ENCODE results near the gene MUC21. TPM values are rescaled to one million over a fixed set of nuclear protein-coding genes. Genes with fewer than 3 reads are reported as not detected.
"Not testable (repeated sequence)": the region's sequence is repeated elsewhere in the genome, so short reads cannot be mapped to it uniquely, and the experiment has no call there.

Gene MUC21
- total RNA-seq, 1 donor from 2014 or later = 207 TPM

- no peak overlapping the region for H3K4me3 ChIP-seq
- no peak overlapping the region for H3K27ac ChIP-seq
- intact Hi-C loops (cut with DNase I) = no loop called here
- no peaks in the 10 kb centered on the region for H3K4me1 ChIP-seq
- DNase-seq (ENCODE audit: extremely low spot score in 2 of 2) = no peak
- TF ChIP-seq CTCF (IDR thresholded peaks at IDR 0.05) = no peak
- no peak for TF ChIP-seq POLR2AphosphoS5 (IDR thresholded peaks at IDR 0.05; ENCODE audit: insufficient read depth in 1 of 2, low read depth in 1 of 2)
- TF ChIP-seq POLR2A (IDR thresholded peaks at IDR 0.05) = no peak
- no peaks in the 10 kb centered on the region for H3K36me3 ChIP-seq
- no peaks in the 10 kb centered on the region for H3K27me3 ChIP-seq
- no peaks in the 10 kb centered on the region for H3K9me3 ChIP-seq
Observed at GRCh38 chr6:31020057-31020456, 36.5 kb downstream of the MUC21 start.

GRCh38 chr6:31020631-31021255 lies 37.2 kb downstream of the MUC21 start:
- H3K4me1 ChIP-seq; H3K27me3 ChIP-seq; H3K27ac ChIP-seq; DNase-seq (ENCODE audit: extremely low spot score in 2 of 2); H3K4me3 ChIP-seq; H3K36me3 ChIP-seq; H3K9me3 ChIP-seq; intact Hi-C loops (cut with DNase I): not testable (repeated sequence)

- H3K27ac ChIP-seq; H3K4me3 ChIP-seq; DNase-seq (ENCODE audit: extremely low spot score in 2 of 2); H3K9me3 ChIP-seq; H3K36me3 ChIP-seq; H3K4me1 ChIP-seq; intact Hi-C loops (cut with DNase I); H3K27me3 ChIP-seq: not testable (repeated sequence)
Observed at GRCh38 chr6:31021705-31022531, 38.4 kb downstream of the MUC21 start.

- no peak overlapping the region for H3K4me3 ChIP-seq
- no peaks in the 10 kb centered on the region for H3K9me3 ChIP-seq
- no peak overlapping the region for H3K27ac ChIP-seq
- H3K4me1 ChIP-seq = no peaks in the 10 kb centered on the region
- H3K27me3 ChIP-seq = no peaks in the 10 kb centered on the region
- no peak for DNase-seq (ENCODE audit: extremely low spot score in 2 of 2)
- intact Hi-C loops (cut with DNase I) = no loop called here
- TF ChIP-seq POLR2A (IDR thresholded peaks at IDR 0.05) = no peak
- TF ChIP-seq CTCF (IDR thresholded peaks at IDR 0.05) = no peak
- TF ChIP-seq POLR2AphosphoS5 (IDR thresholded peaks at IDR 0.05; ENCODE audit: insufficient read depth in 1 of 2, low read depth in 1 of 2) = no peak
- no peaks in the 10 kb centered on the region for H3K36me3 ChIP-seq
Observed at GRCh38 chr6:31025595-31025994, 42.1 kb downstream of the MUC21 start.

GRCh38 chr6:31031095-31031494 lies 47.6 kb downstream of the MUC21 start:
- Histone ChIP-seq H3K4me3 (no peak overlapping the region), H3K27me3 (no peaks in the 10 kb centered on the region), H3K27ac (no peak overlapping the region), H3K36me3 (no peaks in the 10 kb centered on the region), H3K9me3 (no peaks in the 10 kb centered on the region), H3K4me1 (no peaks in the 10 kb centered on the region)
- TF ChIP-seq POLR2AphosphoS5 (IDR thresholded peaks at IDR 0.05; ENCODE audit: insufficient read depth in 1 of 2, low read depth in 1 of 2) = no peak
- TF ChIP-seq POLR2A (IDR thresholded peaks at IDR 0.05) = no peak
- DNase-seq (ENCODE audit: extremely low spot score in 2 of 2) = no peak
- intact Hi-C loops (cut with DNase I) = no loop called here

- intact Hi-C loops (cut with DNase I) = no loop called here
- no peaks in the 10 kb centered on the region for H3K27me3 ChIP-seq
- no peak overlapping the region for H3K4me3 ChIP-seq
- H3K36me3 ChIP-seq = no peaks in the 10 kb centered on the region
- TF ChIP-seq POLR2AphosphoS5 (IDR thresholded peaks at IDR 0.05; ENCODE audit: insufficient read depth in 1 of 2, low read depth in 1 of 2) (no peak), CTCF (IDR thresholded peaks at IDR 0.05) (no peak), POLR2A (IDR thresholded peaks at IDR 0.05) (no peak)
- no peak for DNase-seq (ENCODE audit: extremely low spot score in 2 of 2)
- no peaks in the 10 kb centered on the region for H3K4me1 ChIP-seq
- H3K9me3 ChIP-seq = no peaks in the 10 kb centered on the region
- no peak overlapping the region for H3K27ac ChIP-seq
Observed at GRCh38 chr6:31033075-31033474, 49.6 kb downstream of the MUC21 start.

All from vagina (tissue), 2 donors.